GM18517 (cell line): Measurements from ENCODE around the gene DENND6A.
"Not testable (repeated sequence)": the region's sequence is repeated elsewhere in the genome, so short reads cannot be mapped to it uniquely, and the experiment has no call there.

Experiments used
- ATAC-seq: cut with Tn5 transposase; IDR thresholded peaks from one replicate; pipeline ENCODE4 v1.9.1; 2021; ENCODE audit warnings: mild to moderate bottlenecking, moderate library complexity; ENCODE audit not compliant: unreplicated experiment

The DENND6A gene

DNA sequence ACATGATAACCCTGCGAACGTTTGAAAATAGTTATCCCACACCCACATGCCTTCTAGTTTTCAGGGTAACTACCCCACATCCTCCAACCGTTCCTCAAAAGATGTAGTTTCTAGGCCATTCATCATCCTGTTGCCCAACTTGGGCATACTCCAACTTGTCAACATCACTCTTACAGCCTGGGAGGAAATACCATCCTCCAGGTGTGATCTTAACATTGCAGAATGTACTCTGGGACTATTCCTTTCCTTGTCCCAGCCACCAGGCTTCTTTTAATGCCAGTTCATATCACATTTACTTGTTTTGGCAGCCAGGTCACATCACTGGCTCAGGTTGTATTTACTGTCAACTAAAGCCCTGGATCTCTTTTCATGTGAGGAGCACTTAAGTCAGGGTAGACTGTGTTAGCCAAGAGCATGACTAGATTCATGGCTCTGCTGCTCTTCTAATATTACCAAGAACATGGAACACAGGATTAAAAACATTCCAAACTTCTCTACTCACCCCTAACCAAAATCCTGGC, 4.0 kb upstream of the DENND6A start:
- ATAC-seq: no peak

GRCh38 chr3:57694146-57694545, 1.3 kb upstream of the DENND6A start:
- ATAC-seq: no peak

- ATAC-seq: not testable (repeated sequence)
Measured at GRCh38 chr3:57692133-57692395, 813 bp downstream of the DENND6A start.

GRCh38 chr3:57691411-57692132, 1.3 kb downstream of the DENND6A start:
- ATAC-seq: no peak

- ATAC-seq: no peak
Measured at GRCh38 chr3:57689367-57690053, 3.4 kb downstream of the DENND6A start.

GRCh38 chr3:57688291-57688690, 4.6 kb downstream of the DENND6A start:
- ATAC-seq: no peak

DNA sequence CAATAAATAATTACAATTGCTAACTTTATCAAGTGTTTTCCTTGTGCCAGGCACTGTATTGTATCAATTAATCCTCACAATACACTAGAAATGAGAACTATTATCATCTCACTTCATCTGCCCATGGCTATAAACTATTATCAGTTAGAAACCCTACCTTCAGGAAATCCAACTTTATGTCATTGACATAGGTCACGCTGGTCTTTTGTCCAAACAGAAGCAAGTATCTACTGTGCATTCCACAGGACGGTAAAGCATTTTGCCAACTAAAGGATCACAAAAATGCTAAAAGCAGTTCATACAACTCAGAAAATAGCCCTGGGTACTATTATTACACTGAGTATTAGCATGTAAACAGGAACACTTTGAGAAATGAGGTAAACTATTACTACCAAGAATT, 9.6 kb downstream of the DENND6A start:
- ATAC-seq: no peak

- no peak for ATAC-seq
Measured at GRCh38 chr3:57682284-57682683, 10.6 kb downstream of the DENND6A start.

- no peak for ATAC-seq
Measured at GRCh38 chr3:57681691-57682090, 11.2 kb downstream of the DENND6A start.

DNA sequence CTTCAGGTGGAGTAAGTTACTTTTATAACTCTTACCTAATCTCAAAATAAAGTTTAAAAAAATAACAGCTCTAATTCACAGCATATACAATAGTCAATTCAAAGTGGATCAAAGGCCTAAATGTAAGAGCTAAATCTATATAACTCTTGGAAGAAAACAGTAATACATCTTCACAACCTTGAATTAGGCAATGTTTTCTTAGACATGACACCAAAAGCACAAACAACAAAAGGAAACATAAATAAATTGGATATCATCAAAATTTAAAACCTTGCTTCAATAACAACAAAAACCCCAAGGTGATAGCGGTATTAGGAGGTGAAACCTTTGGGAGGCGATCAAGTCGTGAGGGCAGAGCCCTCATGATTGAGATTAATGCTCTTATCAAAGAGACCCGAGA, 12.8 kb downstream of the DENND6A start:
- no peak for ATAC-seq

DNA sequence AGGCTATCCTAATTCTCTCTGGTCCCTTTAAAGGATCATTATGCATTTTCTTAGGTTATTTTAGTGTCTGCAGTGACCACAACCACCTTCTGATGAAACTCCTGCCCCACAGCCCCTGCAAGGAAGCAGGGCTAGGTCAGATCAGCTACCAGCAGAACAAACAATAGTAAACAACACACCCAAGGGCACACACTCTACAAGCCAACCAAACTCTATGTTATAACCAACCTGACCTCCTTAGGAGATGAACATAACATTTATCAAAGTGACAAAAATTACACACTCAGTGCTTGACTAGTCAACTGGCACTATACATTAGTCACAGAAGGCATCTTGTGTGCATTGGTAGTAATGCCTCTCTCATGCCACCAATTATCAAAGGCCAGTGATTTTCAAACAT, 17.3 kb downstream of the DENND6A start:
- no peak for ATAC-seq

DNA sequence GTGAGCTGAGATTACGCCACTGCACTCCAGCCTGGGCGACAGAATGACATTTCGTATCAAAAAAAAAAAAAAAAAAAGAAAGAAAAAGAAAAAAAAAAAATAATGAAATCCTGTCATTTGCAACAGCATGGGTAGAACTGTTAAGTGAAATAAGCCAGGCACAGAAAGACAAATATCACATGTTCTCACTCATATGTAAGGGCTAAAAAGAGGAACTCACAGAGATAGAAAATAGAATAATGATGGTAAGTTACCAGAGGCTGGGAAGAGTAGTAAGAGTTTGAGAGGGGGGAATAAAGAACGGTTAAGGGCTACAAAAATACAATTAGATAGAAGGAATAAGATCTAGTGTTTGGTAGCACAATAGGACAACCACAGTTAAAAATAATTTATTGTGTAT, 19.7 kb downstream of the DENND6A start:
- ATAC-seq: no peak

DNA sequence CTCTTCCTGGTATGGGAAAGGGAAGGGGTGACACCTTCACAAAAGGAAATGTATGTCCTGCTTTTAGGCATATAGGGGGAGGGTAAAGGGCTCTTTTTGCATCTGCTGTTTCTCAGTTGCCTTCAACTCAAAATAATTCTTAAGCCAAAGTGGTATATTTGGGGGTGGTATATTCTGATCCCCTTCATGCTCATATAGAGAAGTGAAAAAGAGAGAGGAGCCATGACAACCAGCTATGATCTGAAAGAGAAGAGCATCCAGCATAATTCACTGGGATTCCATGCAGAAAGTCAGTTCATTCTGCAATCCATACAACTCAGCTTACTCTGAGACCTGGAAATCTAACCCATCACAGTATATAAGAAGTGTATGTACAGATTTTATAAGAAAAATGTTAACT, 22.3 kb downstream of the DENND6A start:
- ATAC-seq: no peak

DNA sequence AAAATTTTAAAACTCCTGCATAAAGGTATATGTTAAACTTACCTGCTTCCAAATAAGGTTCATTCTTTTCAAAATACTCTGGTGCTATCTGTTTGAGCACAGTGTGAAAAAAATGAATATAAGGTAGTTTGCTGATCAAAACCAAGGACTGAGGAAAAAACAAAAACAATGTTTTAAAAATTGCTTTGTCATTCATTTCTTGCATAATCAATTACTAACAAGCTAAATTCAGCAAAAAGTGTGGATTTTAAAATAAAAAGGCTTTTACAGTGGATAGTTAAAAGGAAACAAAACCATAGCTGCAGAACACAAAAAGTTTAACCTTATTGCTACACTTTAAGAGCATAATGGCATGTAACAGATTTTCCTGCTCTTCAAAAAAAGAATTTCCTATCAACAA, 31.5 kb downstream of the DENND6A start:
- no peak for ATAC-seq

DNA sequence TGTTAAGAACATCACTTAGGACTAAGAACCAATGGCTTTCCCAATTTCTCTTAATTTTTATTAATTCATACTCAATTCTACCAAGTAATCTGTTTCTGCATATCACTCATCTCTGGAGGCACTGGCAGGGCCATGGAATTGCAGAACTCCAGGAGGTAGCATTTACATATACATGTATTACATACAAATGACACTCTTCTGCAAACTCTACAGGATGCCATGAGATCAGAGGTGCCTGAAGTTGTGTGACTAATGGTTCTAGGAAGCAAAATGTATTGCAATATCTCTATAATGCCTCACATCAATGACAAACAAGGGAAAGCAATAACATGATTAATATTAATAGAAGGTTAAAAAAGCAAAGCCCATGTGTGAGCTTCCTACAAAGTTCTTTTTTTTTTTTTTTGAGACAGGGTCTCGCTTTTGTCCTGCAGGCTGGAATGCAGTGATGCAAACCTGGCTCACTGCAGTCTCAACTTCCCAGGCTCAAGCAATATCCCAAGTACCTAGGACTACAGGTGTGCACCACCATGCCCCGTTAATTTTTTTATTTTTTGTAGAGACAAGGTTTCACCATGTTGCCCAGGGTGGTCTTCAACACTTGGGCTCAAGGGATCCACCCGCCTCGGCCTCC, 33.0 kb downstream of the DENND6A start:
- no peak for ATAC-seq

DNA sequence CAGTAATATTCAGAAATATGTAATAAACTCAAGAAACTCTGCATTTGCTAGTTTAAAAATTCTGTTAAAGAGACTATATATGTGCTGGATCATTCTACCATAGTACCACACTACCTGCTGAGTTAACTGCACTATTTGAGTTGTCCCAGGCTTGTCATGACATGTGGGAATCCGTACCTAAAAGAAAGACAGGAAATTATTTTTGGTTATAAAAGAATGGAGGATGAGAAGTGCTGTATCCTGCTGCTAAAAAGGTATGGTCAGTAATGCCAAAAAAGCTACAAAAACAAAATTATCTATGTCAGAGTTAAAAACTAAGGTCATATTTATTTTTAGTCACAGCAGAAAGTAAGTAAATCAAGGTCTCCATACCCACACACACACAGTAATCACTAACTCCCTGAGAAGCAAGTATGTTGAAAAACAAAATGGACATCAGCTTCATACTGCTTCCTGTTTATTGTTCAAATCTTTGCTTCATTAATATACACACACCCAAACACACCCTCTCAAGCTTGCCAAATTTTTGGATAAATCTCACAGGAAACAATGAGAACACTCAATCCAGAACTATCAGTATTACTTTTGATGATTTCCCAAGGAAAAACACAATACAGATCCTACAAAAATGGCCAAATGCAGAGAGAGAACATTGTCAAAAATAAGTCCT, 33.7 kb downstream of the DENND6A start:
- no peak for ATAC-seq

DNA sequence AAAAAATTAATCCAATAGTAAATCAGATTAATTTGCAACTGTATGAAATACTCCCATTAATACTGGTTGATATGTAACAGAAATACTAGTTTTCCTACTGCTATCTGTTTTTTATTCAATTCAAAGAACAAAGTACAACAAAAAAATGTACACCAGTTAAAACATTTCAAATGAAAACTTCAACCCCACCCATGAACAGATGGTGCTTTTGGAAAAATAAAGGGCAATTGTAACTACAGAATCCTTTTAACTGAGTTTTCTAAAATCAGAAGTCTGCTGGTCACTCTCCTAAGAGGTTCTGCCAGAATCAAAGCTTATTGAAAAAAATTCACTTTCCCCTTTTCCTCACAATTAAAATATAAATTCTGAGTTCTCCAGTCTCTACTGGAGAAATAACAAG, 34.3 kb downstream of the DENND6A start:
- ATAC-seq: no peak

- ATAC-seq: no peak
Measured at GRCh38 chr3:57655727-57656126, 37.1 kb downstream of the DENND6A start.

DNA sequence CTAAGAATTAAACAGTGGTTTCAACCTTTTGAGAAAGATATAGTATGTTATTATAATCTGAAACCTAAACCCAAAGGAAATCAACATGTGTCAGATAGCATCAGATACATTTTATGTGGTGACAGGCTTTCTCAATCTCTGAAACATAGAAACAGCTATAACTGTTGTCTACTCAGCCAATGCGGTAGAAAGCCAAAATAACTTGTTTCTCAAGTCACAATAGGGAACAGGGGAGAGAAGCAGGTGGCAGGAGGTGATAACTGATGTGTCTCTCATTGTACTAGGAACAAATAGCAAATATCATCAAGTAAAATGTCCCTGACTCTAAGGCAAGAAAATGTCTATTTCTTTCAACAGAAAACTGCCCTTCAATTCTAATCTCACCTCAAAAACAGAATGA, 38.6 kb downstream of the DENND6A start:
- ATAC-seq: no peak

DNA sequence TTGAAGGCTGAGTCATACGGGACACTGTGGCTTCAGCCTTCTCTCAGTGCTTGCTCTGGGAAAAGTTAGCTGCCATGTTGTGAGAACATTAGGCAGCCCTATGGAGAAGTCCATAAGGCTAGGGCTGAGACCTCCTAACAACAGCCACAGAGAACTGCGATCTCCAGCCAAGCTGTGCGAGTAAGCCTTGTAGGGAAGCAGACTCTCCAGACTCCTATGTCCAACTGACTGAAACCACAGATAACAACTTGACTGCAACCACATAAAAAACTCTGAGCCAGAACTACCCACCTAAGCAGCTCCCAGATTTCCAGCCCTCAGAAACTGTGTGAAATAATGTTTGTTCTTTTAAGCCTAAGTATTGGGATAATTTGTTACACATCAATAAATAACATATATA, 40.7 kb downstream of the DENND6A start:
- ATAC-seq: no peak

- no peak for ATAC-seq
Measured at GRCh38 chr3:57647292-57647940, 45.5 kb downstream of the DENND6A start.
